ENCODE measurements around the gene BRD2.
A peak's percentile ranks its signal among the peaks of the same experiment; 100 is the strongest.

BRD2 gene

GRCh38 chr6:32952817-32953739 lies 15.3 kb upstream of the BRD2 start, which contains the start of gene HLA-DMA:
TSS of gene HLA-DMA (minus strand) at chr6:32953097. CDS start at chr6:32953036, 61 bp downstream.
- H3K27ac ChIP-seq, result peak within 1 kb of the TSS; percentile 33; the same call in 1 of the 2 replicates
- TF ChIP-seq ZFX (IDR thresholded peaks at IDR 0.05), result no peak
- peak; percentile 92 for TF ChIP-seq CTCF (conservative IDR thresholded peaks at IDR 0.05)

GRCh38 chr6:32953775-32954174 lies 14.6 kb upstream of the BRD2 start:
- TF ChIP-seq ZFX (IDR thresholded peaks at IDR 0.05) (no peak), CTCF (conservative IDR thresholded peaks at IDR 0.05) (no peak)
- no peak overlapping the region for H3K27ac ChIP-seq

- TF ChIP-seq ZFX (IDR thresholded peaks at IDR 0.05) (no peak), CTCF (conservative IDR thresholded peaks at IDR 0.05) (no peak)
- H3K27ac ChIP-seq, result no peak overlapping the region
Observed at GRCh38 chr6:32954267-32954666, 14.1 kb upstream of the BRD2 start.

GRCh38 chr6:32954986-32955802 lies 13.2 kb upstream of the BRD2 start:
- TF ChIP-seq CTCF (conservative IDR thresholded peaks at IDR 0.05) (peak; percentile 37), ZFX (IDR thresholded peaks at IDR 0.05) (no peak)
- no peak overlapping the region for H3K27ac ChIP-seq

GRCh38 chr6:32956176-32956575 lies 12.2 kb upstream of the BRD2 start:
- no peak for TF ChIP-seq ZFX (IDR thresholded peaks at IDR 0.05)
- no peak for TF ChIP-seq CTCF (conservative IDR thresholded peaks at IDR 0.05)

GRCh38 chr6:32960563-32960962 lies 7.8 kb upstream of the BRD2 start:
- H3K27ac ChIP-seq, result no peak overlapping the region
- TF ChIP-seq CTCF (conservative IDR thresholded peaks at IDR 0.05) (no peak), ZFX (IDR thresholded peaks at IDR 0.05) (no peak)

More at GRCh38 chr6:32956176-32956575, 12.2 kb upstream of the BRD2 start:
- H3K27ac ChIP-seq, result no peak overlapping the region

All from C4-2B (cell line).